ENCODE measurements around the gene ZNF579.

DNA sequence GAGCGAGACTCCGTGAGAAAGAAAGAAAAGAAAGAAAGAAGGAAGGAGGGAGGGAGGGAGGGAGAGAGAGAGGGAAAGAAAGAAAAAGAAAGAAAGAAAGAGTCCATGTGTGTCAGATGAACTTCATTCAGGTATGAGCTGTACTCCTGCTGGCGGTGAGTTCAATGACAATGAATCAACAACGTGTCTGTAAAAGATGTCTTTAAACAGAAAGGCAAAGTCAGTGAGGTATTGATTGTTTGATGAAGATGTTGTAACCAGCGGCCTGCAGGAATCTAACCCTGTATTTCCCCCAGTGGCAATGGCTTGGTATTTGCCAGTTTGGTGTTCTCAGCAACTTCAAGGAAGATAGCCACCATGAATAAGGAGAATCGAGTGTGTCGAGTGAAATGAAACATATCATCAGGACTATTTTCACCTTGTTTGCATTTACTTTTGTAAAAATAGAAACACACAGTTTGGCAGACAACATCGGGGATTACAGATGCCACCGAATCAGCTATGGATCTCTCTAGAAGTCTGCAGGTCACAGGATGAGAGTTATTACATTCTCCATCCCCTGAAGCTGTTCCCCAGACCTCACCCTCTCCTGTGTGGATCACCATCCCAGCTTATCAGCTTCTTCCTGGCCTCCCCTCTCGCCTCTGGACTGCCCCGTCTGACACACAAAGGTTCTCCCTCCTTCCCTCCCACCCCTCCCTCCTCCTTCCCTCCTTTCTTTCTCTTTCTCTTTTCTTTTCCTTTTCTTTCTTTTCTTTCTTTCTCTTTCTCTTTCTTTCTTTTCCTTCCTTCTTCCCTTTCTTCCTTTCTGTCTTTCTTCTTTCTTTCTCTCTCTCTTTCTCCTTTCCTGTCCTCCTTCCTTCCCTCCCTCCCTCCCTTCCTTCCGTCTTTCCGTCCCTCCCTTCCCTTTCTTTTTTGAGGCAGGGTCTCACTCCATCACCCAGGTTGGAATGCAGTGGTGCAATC lies 27.1 kb downstream of the ZNF579 start:
- TF ChIP-seq EZH2 (IDR thresholded peaks at IDR 0.05) = no peak
- TF ChIP-seq, protein P1, sequence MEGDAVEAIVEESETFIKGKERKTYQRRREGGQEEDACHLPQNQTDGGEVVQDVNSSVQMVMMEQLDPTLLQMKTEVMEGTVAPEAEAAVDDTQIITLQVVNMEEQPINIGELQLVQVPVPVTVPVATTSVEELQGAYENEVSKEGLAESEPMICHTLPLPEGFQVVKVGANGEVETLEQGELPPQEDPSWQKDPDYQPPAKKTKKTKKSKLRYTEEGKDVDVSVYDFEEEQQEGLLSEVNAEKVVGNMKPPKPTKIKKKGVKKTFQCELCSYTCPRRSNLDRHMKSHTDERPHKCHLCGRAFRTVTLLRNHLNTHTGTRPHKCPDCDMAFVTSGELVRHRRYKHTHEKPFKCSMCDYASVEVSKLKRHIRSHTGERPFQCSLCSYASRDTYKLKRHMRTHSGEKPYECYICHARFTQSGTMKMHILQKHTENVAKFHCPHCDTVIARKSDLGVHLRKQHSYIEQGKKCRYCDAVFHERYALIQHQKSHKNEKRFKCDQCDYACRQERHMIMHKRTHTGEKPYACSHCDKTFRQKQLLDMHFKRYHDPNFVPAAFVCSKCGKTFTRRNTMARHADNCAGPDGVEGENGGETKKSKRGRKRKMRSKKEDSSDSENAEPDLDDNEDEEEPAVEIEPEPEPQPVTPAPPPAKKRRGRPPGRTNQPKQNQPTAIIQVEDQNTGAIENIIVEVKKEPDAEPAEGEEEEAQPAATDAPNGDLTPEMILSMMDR (IDR thresholded peaks at IDR 0.05) = no peak
- no peak for TF ChIP-seq EZH2phosphoT487 (IDR thresholded peaks at IDR 0.05)

Data from neural progenitor cell (in vitro differentiated cells).